GM06990 (cell line): ENCODE measurements around the gene NUCB2.
"Not testable (repeated sequence)": the region's sequence is repeated elsewhere in the genome, so short reads cannot be mapped to it uniquely, and the experiment has no call there.

Experiments
- DNase-seq: peaks from one replicate; pipeline ENCODE4 v3.0.0-alpha.2; 2011; ENCODE audit not compliant: insufficient read length; ENCODE audit errors: extremely low read depth
- H3K27me3 ChIP-seq: replicated peaks from 2 replicates; pipeline ENCODE4 v1.6.0; 2011; ENCODE audit warnings: low read length; ENCODE audit not compliant: control insufficient read depth, insufficient read depth
- H3K36me3 ChIP-seq: 2 replicates; pipeline ENCODE4 v1.5.1; 2011; ENCODE audit warnings: low read length; ENCODE audit not compliant: control insufficient read depth, insufficient read depth
- H3K4me3 ChIP-seq: replicated peaks from 2 replicates; pipeline ENCODE4 v1.5.1; 2011; ENCODE audit warnings: low read depth, mild to moderate bottlenecking, control low read depth, low read length
- CTCF ChIP-seq: IDR thresholded peaks from 2 replicates; pipeline ENCODE4 v1.5.1; 2011; ENCODE audit warnings: low read length, control low read depth, mild to moderate bottlenecking, inconsistent platforms; ENCODE audit not compliant: insufficient read depth, poor library complexity, severe bottlenecking

The NUCB2 gene

GRCh38 chr11:17276236-17277023 lies at the start of gene NUCB2:
Gene NUCB2, plus strand, starts transcription at chr11:17276739. Its CDS starts 18,585 bp downstream, at chr11:17295324.
- Histone ChIP-seq H3K27me3 (no peaks in the 10 kb centered on the region), H3K36me3 (no peaks in the 10 kb centered on the region), H3K4me3 (peak within 1 kb of the TSS; percentile 95)
- peak; percentile 94 for DNase-seq
- no peak for TF ChIP-seq CTCF

- H3K36me3 ChIP-seq, H3K4me3 ChIP-seq, H3K27me3 ChIP-seq, DNase-seq: not testable (repeated sequence)
Measured at GRCh38 chr11:17228186-17228925, 48.2 kb upstream of the NUCB2 start.

DNA sequence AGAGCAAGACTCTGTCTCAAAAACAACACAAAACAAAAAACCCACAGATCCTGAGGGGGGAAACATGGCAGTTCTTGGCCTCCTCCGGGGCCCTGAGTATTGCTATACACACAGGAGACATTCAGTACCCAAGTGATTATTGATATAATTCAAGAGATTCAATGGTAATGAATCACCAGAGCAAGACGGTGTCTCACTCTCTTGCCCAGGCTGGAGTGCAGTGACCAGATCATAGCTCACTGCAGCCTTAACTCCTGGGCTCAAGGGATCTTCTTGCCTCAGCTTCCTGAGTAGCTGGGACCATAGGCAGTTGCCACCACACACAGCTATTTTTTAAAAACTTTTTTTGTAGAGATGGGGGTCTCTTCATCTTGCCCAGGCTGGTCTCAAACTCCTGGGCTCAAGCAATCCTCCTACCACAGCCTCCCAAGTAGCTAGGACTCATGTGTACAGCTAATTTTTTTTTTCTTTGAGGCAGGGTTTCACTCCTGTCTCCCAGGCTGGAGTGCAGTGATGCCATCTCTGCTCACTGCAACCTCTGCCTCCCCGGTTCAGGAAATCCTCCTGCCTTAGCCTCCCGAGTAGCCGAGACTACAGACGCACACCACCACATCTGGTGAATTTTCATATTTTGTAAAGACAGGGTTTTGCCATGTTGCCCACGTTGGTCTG lies 46.9 kb upstream of the NUCB2 start:
- no peak for TF ChIP-seq CTCF
- Histone ChIP-seq H3K4me3 (no peak overlapping the region), H3K27me3 (no peaks in the 10 kb centered on the region), H3K36me3 (no peaks in the 10 kb centered on the region)
- DNase-seq: no peak

DNA sequence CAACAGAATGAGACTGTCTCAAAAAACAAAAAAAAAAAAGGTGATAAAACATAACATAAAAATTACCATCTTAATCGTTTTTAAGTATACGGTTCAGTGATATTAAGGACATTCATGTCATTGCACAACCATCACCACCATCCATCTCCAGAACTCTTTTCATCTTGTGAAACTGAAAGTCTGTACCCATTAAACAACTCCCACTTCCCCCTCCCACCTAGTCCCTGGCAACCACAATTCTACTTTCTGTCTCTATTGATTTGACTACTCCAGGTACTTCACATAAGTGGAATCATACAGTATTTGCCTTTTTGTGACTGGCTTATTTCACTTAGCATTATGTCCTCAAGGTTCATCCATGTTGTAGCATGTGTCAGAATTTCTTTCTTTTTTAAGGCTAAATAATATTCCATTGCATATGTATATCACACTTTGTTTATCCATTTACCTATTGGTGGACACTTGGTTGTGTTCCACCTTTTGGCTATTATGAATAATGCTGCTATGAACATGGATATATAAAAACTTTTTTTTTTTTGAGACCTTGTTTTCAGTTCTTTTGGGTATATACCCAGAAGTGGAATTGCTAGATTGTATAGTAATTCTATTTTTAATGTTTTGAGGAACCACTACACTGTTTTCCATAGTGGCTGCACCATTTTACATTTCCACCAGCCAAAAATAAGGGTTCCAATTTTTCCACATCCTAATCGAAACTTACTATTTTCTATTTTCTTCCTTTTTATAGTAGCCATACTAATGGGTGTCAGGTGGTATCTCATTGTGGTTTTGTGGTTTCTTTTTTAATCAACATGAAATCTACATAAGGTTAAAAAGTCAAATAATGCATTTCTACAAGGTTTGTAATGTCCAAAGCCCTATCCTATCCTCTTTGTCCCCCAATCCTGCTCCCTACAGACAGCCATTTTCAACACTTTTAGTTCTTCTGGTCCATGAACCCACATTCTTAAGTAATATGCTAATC lies 45.4 kb upstream of the NUCB2 start:
- Histone ChIP-seq H3K4me3 (no peak overlapping the region), H3K36me3 (no peaks in the 10 kb centered on the region), H3K27me3 (no peaks in the 10 kb centered on the region)
- DNase-seq: peak; percentile 25
- TF ChIP-seq CTCF: no peak

DNA sequence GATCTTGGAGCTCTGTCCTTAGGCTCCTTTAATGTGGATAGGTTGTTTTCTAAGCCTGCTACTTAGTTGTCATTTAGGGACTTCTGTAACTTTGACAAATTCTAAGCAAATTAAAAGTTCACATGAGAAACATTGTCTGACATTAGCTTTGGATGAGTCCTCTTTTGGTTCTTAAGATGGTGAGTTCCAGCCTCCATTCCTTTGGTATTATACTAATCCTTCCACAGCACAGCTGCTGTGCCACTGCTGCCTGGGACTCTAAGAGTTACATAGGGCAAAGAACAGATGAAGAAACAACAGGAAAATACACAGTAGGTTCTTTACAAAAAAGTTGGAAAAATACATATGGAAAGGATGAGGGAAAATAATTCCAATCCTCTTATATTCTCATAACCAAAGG lies 43.4 kb upstream of the NUCB2 start:
- Histone ChIP-seq H3K4me3 (no peak overlapping the region), H3K27me3 (no peaks in the 10 kb centered on the region), H3K36me3 (no peaks in the 10 kb centered on the region)
- no peak for TF ChIP-seq CTCF
- DNase-seq: no peak
